SK-N-SH (cell line): ENCODE data around the gene FCHSD2. TPM values are rescaled to one million over a fixed set of nuclear protein-coding genes. Genes with fewer than 3 reads are reported as not detected.

Experiments
- CTCF ChIA-PET: fragments of 300-600, 350-600 bp; formaldehyde crosslinking; extraction: SDS; loops from one replicate; lab custom pipeline; 2021; lab: Yijun Ruan, JAX
- POLR2A ChIA-PET: fragments of 350-600 bp; sonication (Branson Sonifier 250); formaldehyde crosslinking; extraction: SDS; loops from one replicate; lab custom pipeline; 2020; ENCODE audit warnings: antibody characterized with exemption, inconsistent platforms; lab: Yijun Ruan, JAX
- DNase-seq: peaks from one replicate; pipeline ENCODE4 v3.0.0; 2012
- H2AFZ ChIP-seq: fragments of 200-600 bp; sonication (generic); 2 replicates; pipeline ENCODE4 v1.8.1; 2016; ENCODE audit warnings: antibody characterized with exemption, mild to moderate bottlenecking, low read depth
- H3F3A ChIP-seq: fragments of 200-600 bp; sonication (generic); replicated peaks from 2 replicates; pipeline ENCODE3; 2016; ENCODE audit warnings: antibody characterized with exemption, mild to moderate bottlenecking; ENCODE audit not compliant: insufficient read depth
- H3K27ac ChIP-seq, 2 experiments: fragments of 200-500 bp in 1 of 2; fragments of 200-600 bp in 1 of 2; sonication (Bioruptor generic) in 1 of 2; sonication (generic), shearing (Covaris generic) in 1 of 2; 2 replicates each; pipeline versions ENCODE4 v1.5.1 to v1.6.1; 2014 to 2016; ENCODE audit warnings: low read depth in 2 of 2, inconsistent platforms in 1 of 2, low read length in 1 of 2, mild to moderate bottlenecking in 1 of 2, mixed read lengths in 1 of 2
- H3K27me3 ChIP-seq: fragments of 200-600 bp; sonication (generic), shearing (Covaris generic); 2 replicates; pipeline ENCODE4 v1.6.1; 2016; ENCODE audit warnings: mixed run types; ENCODE audit not compliant: insufficient read depth
- H3K36me3 ChIP-seq, 2 experiments: fragments of 200-500 bp in 1 of 2; fragments of 200-600 bp in 1 of 2; sonication (Bioruptor generic) in 1 of 2; sonication (generic) in 1 of 2; replicated peaks in 1 of 2; 2 replicates each; pipeline versions ENCODE3 to v1.5.1; 2014 to 2016; ENCODE audit warnings: low read length in 1 of 2, mild to moderate bottlenecking in 1 of 2; ENCODE audit not compliant: insufficient read depth in 2 of 2, control insufficient read depth in 1 of 2
- H3K4me1 ChIP-seq, 2 experiments: fragments of 200-500 bp in 1 of 2; fragments of 200-600 bp in 1 of 2; sonication (Bioruptor generic) in 1 of 2; sonication (generic), shearing (Covaris generic) in 1 of 2; 2 replicates each; pipeline versions ENCODE4 v1.5.1 to v1.6.1; 2014 to 2016; ENCODE audit warnings: low read depth in 1 of 2, low read length in 1 of 2, mixed run types in 1 of 2; ENCODE audit not compliant: insufficient read depth in 2 of 2, control insufficient read depth in 1 of 2
- H3K4me2 ChIP-seq: fragments of 200-600 bp; sonication (generic), shearing (Covaris generic); 2 replicates; pipeline ENCODE4 v1.6.1; 2017; ENCODE audit warnings: mixed run types
- H3K4me3 ChIP-seq, 2 experiments: fragments of 200-500 bp in 1 of 2; fragments of 200-600 bp in 1 of 2; sonication (Bioruptor generic) in 1 of 2; sonication (generic), shearing (Covaris generic) in 1 of 2; 2 replicates each; pipeline versions ENCODE4 v1.5.1 to v1.8.1; 2014 to 2016; ENCODE audit warnings: low read depth in 2 of 2, inconsistent platforms in 1 of 2, low read length in 1 of 2, mild to moderate bottlenecking in 1 of 2, mixed read lengths in 1 of 2, moderate library complexity in 1 of 2
- H3K79me2 ChIP-seq: fragments of 200-600 bp; sonication (generic); 2 replicates; pipeline ENCODE4 v1.8.1; 2017; ENCODE audit warnings: mild to moderate bottlenecking; ENCODE audit not compliant: insufficient read depth
- H3K9ac ChIP-seq: fragments of 200-600 bp; sonication (generic); 2 replicates; pipeline ENCODE4 v1.6.1; 2017; ENCODE audit warnings: mixed run types
- H3K9me2 ChIP-seq: fragments of 200-600 bp; sonication (generic); 2 replicates; pipeline ENCODE4 v1.6.1; 2017; ENCODE audit warnings: mixed run types
- H3K9me3 ChIP-seq: fragments of 200-600 bp; sonication (generic); 2 replicates; pipeline ENCODE4 v1.6.1; 2017; ENCODE audit warnings: mixed run types, mild to moderate bottlenecking, moderate library complexity
- H4K20me1 ChIP-seq: fragments of 200-600 bp; sonication (generic); 2 replicates; pipeline ENCODE4 v1.6.1; 2017; ENCODE audit warnings: mild to moderate bottlenecking, mixed run types; ENCODE audit not compliant: insufficient read depth
- CTCF ChIP-seq: fragments of 200-600 bp; sonication (generic); IDR thresholded peaks from 2 replicates; pipeline ENCODE4 v1.6.1; 2017; ENCODE audit warnings: antibody characterized with exemption, mild to moderate bottlenecking, moderate library complexity
- FOXJ3 ChIP-seq: sonication (generic); formaldehyde crosslinking; IDR thresholded peaks from 2 replicates; pipeline ENCODE4 v1.5.1; 2020; ENCODE audit warnings: mild to moderate bottlenecking, missing genetic modification reagents
- GABPA ChIP-seq: IDR thresholded peaks from 2 replicates; pipeline ENCODE4 v1.4.0; 2012; ENCODE audit warnings: low read depth, mild to moderate bottlenecking
- IRF3 ChIP-seq: fragments of 150-350 bp; IDR thresholded peaks from 2 replicates; pipeline ENCODE4 v1.6.1; 2016; ENCODE audit warnings: mild to moderate bottlenecking, low read depth, low read length
- MXI1 ChIP-seq: IDR thresholded peaks from 2 replicates; pipeline ENCODE4 v1.6.1; 2012; ENCODE audit warnings: mild to moderate bottlenecking, low read depth, low read length, improper control_type of control experiment
- NRF1 ChIP-seq: IDR thresholded peaks from 2 replicates; pipeline ENCODE4 v1.6.1; 2012; ENCODE audit warnings: low read depth, mild to moderate bottlenecking, low read length
- PBX3 ChIP-seq: IDR thresholded peaks from 2 replicates; pipeline ENCODE4; 2012
- TCF12 ChIP-seq: IDR thresholded peaks from 2 replicates; pipeline ENCODE4 v1.4.0; 2012
- TEAD4 ChIP-seq: IDR thresholded peaks from 2 replicates; pipeline ENCODE4 v1.4.0; 2012; ENCODE audit warnings: mild to moderate bottlenecking, borderline replicate concordance; ENCODE audit not compliant: insufficient read depth
- YY1 ChIP-seq: IDR thresholded peaks from 2 replicates; pipeline ENCODE4 v1.4.0; 2012; ENCODE audit warnings: low read depth, mild to moderate bottlenecking
- WGBS: methylation state at CpG from one replicate; pipeline ENCODE4 v1.1.6; 2017; ENCODE audit warnings: low lambda C conversion rate; 5-methylcytosine and 5-hydroxymethylcytosine counted together
- polyA plus RNA-seq, 3 experiments: library from polyadenylated mRNA; depleted of rRNA; stranded (reverse); fragments of >200 nt; gene quantifications; 2 replicates each; pipeline ENCODE4 v1.2.3, GENCODE V29; 2012

Gene FCHSD2
- polyA plus RNA-seq, 1 of the 3 experiments (the other 2 are of a cell fraction): 10.4 TPM

GRCh38 chr11:73141309-73142127 is 600 bp downstream of the FCHSD2 start (continued):
- TF ChIP-seq FOXJ3: 0 out of 2 replicates have a peak, but pooled peaks have one; percentile 42

GRCh38 chr11:73141031-73141308 is 1.1 kb downstream of the FCHSD2 start:
- Histone ChIP-seq H3K9ac (peak overlapping the region; percentile 89), H2AFZ (peak overlapping the region; percentile 82; the same call in 1 of the 2 replicates), H3K4me3 (peak overlapping the region; percentile 90 to 97), H3K4me1 (peaks cover 0 to 20% of the 10 kb centered on the region in 2 experiments; a peak in 2 of 4 replicates), H3F3A (peaks cover 11% of the 10 kb centered on the region), H3K9me2 (no peaks in the 10 kb centered on the region), H3K9me3 (no peaks in the 10 kb centered on the region), H3K27ac (peak overlapping the region; percentile 79 to 95), H3K27me3 (no peaks in the 10 kb centered on the region), H4K20me1 (peaks cover 5% of the 10 kb centered on the region), H3K79me2 (peaks cover 56% of the 10 kb centered on the region), H3K36me3 (peaks cover 7 to 12% of the 10 kb centered on the region in 2 experiments), H3K4me2 (peak overlapping the region; percentile 95)
- CTCF ChIA-PET: interaction anchor here (0.9 to 3.6 kb wide), 2 partner anchors 82 to 310 kb away, joined by 3 to 50 read pairs; no protein-coding TSS in a partner anchor
- DNase-seq: peak; percentile 54
- TF ChIP-seq IRF3 (no peak), NRF1 (no peak), TCF12 (no peak), PBX3 (no peak), MXI1 (0 out of 2 replicates have a peak, but pooled peaks have one; percentile 17), YY1 (no peak), TEAD4 (no peak), CTCF (no peak), GABPA (no peak)
- under 1% methylated on average over 14 of the region's 17 CpGs for WGBS
- POLR2A ChIA-PET: no interaction called here
